ENCODE results near the gene FFAR3.

The FFAR3 gene

DNA sequence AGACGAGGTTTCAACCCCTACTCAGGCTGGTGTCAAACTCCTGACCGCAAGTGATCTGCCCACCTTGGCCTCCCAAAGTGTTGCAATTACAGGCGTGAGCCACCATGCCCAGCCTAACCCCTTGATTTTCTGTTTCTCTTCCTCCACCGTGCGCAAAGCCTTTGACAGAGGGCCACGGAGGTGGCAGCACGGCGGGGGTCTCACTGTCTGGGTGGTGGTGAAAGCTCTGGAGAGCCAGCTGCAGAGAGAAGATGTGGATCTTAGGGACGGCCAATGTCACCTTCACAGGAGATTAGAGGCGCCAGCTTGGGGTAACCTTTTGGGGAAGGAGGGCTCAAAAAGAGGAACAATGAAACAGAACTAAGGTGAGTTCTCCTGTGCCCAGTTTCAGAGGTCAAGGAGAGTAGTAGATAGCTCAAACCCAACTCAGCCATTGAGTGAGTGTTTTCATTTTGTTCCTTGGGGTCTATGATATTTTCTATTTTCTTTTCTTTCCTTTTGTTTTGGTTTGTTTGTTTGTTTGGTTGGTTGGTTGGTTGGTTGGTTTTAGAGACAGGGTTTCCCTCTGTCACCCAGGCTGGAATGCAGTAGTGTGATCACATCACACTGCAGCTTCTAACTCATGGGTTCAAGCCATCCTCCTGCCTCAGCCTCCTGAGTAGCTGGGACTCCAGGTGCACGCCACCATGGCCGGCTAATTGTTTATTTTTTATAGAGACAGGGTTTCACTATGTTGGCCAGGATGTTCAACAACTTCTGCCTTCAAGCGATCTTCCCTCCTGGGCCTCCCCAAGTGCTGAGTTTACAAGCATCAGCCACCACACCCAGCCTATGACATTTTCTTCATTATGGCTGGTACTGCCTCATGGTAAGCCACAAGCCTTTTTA lies 50.3 kb downstream of the FFAR3 start:
- TF ChIP-seq CTCF (IDR thresholded peaks at IDR 0.05; ENCODE audit: low read length) (no peak), EZH2 (IDR thresholded peaks at IDR 0.05; ENCODE audit: borderline replicate concordance, low read length) (no peak)
- Histone ChIP-seq H2AFZ (ENCODE audit: low read length) (no peak overlapping the region), H3F3A (ENCODE audit: insufficient read depth, low read length) (no peaks in the 10 kb centered on the region), H3K27me3 (ENCODE audit: insufficient read depth, low read length) (peaks cover 12% of the 10 kb centered on the region; the same call in 1 of the 2 replicates), H3K4me3 (ENCODE audit: low read depth, low read length, poor library complexity, severe bottlenecking) (no peak overlapping the region), H4K20me1 (ENCODE audit: insufficient read depth, low read length) (no peaks in the 10 kb centered on the region), H3K9ac (ENCODE audit: low read length) (no peak overlapping the region), H3K79me2 (ENCODE audit: insufficient read depth, low read length) (no peaks in the 10 kb centered on the region), H3K27ac (ENCODE audit: low read depth, low read length, poor library complexity, severe bottlenecking) (no peak overlapping the region), H3K4me2 (ENCODE audit: low read length) (no peak overlapping the region), H3K9me2 (ENCODE audit: low read depth, low read length) (no peaks in the 10 kb centered on the region), H3K4me1 (ENCODE audit: insufficient read depth, low read length, severe bottlenecking) (no peaks in the 10 kb centered on the region), H3K36me3 (ENCODE audit: insufficient read depth, low read length) (no peaks in the 10 kb centered on the region), H3K9me3 (ENCODE audit: low read length) (no peaks in the 10 kb centered on the region)

DNA sequence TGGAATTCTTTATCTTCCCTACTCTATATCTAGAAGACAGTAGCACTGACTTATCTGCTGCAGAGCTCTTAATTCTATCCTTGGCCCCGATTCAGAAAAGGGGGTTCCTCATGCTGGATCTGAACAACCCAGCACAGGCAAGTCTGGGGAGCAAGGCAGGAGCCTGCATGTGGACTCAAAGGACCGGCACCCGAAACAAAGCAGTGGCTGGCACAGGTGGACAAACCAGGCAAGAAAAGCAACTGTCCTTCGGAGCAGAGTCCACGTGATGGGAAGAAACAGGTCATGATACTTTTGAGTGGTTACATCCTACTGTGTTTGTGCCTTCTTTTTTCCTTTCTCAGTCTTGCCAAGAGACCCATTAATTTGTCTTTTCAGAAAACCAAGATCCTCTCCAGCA lies 50.9 kb downstream of the FFAR3 start:
- no peaks in the 10 kb centered on the region for H4K20me1 ChIP-seq (ENCODE audit: insufficient read depth, low read length)
- no peaks in the 10 kb centered on the region for H3K9me2 ChIP-seq (ENCODE audit: low read depth, low read length)
- no peak overlapping the region for H3K4me3 ChIP-seq (ENCODE audit: low read depth, low read length, poor library complexity, severe bottlenecking)
- H3K36me3 ChIP-seq (ENCODE audit: insufficient read depth, low read length): no peaks in the 10 kb centered on the region
- no peak overlapping the region for H3K4me2 ChIP-seq (ENCODE audit: low read length)
- TF ChIP-seq EZH2 (IDR thresholded peaks at IDR 0.05; ENCODE audit: borderline replicate concordance, low read length) (no peak), CTCF (IDR thresholded peaks at IDR 0.05; ENCODE audit: low read length) (no peak)
- peaks cover 12% of the 10 kb centered on the region; the same call in 1 of the 2 replicates for H3K27me3 ChIP-seq (ENCODE audit: insufficient read depth, low read length)
- no peak overlapping the region for H2AFZ ChIP-seq (ENCODE audit: low read length)
- no peaks in the 10 kb centered on the region for H3K79me2 ChIP-seq (ENCODE audit: insufficient read depth, low read length)
- no peak overlapping the region for H3K9ac ChIP-seq (ENCODE audit: low read length)
- no peaks in the 10 kb centered on the region for H3K9me3 ChIP-seq (ENCODE audit: low read length)
- H3K27ac ChIP-seq (ENCODE audit: low read depth, low read length, poor library complexity, severe bottlenecking): no peak overlapping the region
- H3K4me1 ChIP-seq (ENCODE audit: insufficient read depth, low read length, severe bottlenecking): no peaks in the 10 kb centered on the region
- no peaks in the 10 kb centered on the region for H3F3A ChIP-seq (ENCODE audit: insufficient read depth, low read length)

Measured in OCI-LY1 (cell line).